Hippocampal formation (tissue), 2 donors: ENCODE data around the gene FAM107B.

Experiments
- DNase-seq, 2 donors: peaks; one replicate each; lab custom pipeline; 2025; lab: John Stamatoyannopoulos, UW

Gene FAM107B

GRCh38 chr10:14558025-14558424 lies 216.7 kb downstream of the FAM107B start:
- DNase-seq, result no peak

DNA sequence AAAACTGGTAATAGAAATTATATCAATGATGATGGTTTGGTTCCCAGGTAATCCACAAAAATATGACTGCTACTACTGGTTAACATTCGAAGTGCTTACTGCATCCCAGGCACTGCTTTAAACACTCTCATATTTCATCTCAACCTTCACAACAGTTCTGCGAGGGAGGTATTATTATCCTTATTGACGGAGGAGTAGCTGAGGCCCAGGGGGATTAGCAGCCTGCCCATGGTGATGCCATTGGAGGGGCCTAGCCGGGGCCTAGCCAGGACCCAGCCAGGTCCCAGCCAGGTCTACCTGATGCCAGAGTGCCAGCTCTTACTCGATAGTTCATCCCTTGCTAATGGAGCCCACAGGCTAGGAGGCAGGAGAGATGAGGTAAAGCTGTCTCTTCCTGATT lies 217.1 kb downstream of the FAM107B start:
- DNase-seq, result no peak

GRCh38 chr10:14556285-14556956 lies 218.3 kb downstream of the FAM107B start:
- DNase-seq, result peak in 1 of 2 donors; percentile 35

- no peak for DNase-seq
These were observed 218.9 kb downstream of the FAM107B start for GRCh38 chr10:14555807-14556206.

DNA sequence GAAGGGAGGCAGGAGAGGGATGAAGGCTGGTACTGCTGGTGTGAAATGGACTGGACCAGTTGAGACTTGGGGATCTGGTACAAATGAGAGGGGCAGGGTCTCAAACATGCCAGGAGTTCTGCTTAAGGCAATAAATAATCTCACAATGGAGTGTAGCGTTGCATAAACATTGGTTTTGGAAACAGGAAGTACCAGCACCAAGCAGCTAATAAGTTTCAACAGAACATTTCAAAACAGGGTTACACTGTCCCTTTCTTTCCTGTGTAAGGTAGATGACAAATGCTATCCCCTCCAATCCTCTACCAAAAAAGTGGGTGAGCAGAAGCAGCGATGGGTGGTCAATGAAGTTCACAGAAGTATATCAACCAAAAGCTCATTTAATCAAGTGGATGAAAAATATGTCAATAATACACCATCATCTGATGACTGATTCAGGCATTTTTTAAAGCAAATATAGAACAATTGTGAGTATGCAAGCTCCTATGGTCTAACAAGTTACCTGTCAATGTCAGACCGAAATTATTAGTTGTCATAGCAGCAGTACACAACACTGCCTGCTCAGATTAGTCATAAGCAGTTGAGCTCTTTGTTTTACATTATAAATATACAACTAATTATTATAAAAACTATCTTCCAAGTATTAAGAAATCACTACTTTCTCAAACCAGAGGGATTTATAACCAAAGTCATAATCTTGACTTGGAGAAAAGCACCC lies 220.0 kb downstream of the FAM107B start:
- no peak for DNase-seq

- no peak for DNase-seq
These were observed 220.6 kb downstream of the FAM107B start for GRCh38 chr10:14554091-14554490.

GRCh38 chr10:14553448-14553847 lies 221.2 kb downstream of the FAM107B start:
- no peak for DNase-seq

DNA sequence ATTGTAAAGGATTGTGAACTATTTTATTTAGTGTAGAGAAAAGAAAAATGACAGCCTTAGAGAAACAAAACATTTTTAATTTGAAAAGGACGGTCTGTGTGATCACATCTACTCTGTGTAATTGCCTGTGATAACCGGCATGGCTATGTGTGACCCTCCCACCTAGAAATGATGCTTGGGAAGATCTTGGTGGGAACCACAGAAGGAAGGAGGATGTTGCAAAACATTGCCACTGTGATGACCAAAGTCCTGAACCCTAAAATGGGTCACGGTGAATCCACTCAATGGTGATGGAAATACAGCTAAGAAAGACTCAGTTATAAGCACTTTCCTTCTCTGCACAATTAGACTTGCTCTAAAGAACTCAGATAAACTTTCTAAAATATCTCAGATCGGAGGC lies 222.7 kb downstream of the FAM107B start:
- no peak for DNase-seq

GRCh38 chr10:14550471-14550981 lies 224.2 kb downstream of the FAM107B start:
- no peak for DNase-seq

DNA sequence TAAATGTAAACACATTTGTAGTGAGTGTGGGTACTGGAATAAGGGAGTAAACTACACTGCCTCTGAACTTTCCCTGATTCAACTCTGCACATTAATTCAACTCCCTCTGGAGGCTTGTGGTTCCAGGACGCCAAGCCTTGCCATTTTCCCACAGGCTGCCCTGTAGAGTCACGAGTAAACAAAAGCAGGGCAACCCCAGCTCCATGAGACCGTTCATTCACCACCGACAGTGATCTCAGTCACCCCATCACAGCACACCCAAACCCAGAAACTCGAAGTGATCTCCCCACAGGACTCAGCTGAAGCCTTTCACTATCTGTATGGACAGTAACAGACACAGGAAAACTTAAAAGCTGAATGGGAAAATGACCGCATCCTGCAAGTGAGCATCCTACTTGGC lies 225.2 kb downstream of the FAM107B start:
- DNase-seq, result peak in 1 of 2 donors; percentile 62

DNA sequence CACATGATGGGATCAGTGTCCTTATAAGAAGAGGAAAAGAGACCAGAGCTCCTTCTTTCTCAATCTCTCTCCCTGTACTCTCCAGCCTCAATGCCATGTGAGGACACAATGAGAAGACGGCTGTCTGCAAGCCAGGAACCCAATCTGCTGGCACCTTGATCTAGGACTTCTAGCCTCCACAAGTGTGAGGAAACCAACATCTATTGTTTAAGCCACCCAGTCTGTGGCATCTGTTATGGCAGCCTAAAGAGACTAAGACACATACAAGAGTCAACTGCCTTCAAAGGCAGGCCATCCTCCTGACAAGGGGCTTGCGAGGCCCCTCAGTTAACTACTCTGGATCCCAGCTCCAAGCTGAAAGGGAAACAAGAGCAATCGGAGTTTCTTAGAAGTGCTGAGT lies 225.7 kb downstream of the FAM107B start:
- DNase-seq, result no peak

DNA sequence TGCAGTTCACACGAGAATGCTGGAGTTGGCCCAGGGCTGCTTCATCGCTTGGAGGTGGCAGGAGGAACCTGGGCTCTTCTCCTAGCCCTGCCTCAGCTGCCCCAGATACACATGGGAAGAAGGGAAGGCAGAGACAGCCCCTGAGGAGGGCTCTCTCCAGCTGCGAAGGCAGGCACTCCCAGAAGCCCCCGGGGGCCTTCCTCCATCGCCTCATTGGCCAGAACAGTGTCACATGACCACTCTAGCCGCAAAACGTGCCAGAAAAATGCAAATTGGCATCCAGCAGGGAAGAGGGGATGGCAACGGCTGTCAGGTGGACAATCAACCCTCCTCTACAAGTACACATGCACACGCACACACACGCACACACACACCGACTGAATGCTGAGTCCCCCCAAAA lies 226.2 kb downstream of the FAM107B start:
- DNase-seq, result no peak

GRCh38 chr10:14547816-14548215 lies 226.9 kb downstream of the FAM107B start:
- DNase-seq, result no peak

GRCh38 chr10:14545827-14546226 lies 228.9 kb downstream of the FAM107B start:
- DNase-seq, result no peak

- DNase-seq, result no peak
These were observed 230.8 kb downstream of the FAM107B start for GRCh38 chr10:14543904-14544210.

- peak in 1 of 2 donors; percentile 36 for DNase-seq
These were observed 231.4 kb downstream of the FAM107B start for GRCh38 chr10:14543046-14543903.

DNA sequence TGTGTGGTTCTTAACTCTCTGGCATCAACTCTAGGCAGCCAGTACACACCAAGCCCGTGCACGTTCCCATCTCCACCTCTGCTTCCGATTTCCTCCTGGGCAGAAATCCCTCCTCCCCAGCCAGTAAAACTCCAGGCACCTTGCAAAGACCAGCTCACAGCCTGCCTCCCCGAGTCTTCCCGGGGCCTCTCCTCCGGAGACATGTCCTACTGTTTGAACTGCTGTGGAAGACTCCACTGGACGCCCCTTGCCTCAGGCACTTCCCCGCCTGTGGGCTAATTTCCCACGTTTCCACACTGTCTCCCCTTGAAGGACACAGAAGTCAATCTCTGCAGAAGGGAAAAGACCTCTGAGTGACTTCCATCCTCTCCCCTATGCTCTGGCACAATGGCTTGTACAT lies 233.3 kb downstream of the FAM107B start:
- DNase-seq, result no peak

DNA sequence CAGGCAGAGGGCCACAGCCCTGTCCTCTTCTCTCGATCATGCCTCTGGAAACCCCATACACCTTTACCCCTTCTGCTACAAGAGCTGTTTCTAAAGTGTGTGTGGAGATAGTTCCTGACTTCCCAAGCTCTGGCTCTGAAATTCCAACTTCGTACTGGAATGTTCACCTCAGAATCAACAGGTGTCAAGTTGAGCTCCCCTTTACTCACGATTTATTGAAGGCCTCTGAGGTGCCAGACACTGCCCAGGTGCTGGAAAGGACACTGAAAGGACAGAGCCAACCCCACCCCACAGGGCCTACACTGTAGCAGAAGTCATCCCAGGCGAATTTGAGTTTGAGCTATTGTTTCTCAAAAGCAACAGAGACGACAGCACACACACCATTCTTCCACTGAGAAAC lies 234.1 kb downstream of the FAM107B start:
- DNase-seq, result no peak

DNA sequence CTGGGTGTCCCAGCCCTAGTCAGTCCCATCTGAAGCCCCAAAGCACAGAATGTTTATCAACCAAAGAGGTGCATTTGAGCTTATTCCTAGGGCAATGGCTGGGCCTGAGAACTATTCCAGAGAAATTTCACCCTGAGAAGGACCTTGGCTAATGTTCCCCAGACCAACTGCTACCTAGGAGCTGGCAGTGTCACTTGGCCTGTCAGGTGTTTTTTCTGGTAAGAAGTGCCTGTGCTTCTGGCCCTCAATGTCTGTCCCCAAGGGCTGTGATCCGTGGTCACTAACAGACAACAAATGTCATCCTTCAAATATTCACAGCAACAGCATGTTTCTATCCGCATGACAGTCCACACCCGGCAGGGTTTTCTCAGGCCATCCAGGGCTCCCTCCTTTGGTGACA lies 234.6 kb downstream of the FAM107B start:
- no peak for DNase-seq

DNA sequence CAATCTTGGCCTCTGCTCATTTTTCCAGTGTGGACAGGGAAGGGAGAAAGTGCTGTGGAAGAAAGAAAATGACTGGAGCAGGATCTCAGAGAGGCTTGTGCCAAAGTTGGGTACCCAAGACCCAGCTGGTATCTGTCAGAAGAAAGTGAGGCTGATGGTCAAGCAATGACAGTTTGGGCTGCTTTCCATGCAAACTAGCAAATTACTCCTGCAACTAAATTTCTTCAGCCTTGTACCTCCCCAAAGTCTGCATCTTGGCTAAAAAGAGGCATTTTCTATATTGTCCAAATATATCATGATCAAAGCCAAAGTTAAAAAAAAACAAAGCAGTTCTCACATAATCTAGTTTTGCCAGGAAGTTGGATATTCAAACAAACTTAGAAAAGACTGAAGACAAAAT lies 235.5 kb downstream of the FAM107B start:
- DNase-seq, result no peak

- DNase-seq, result peak in 1 of 2 donors; percentile 36
These were observed 238.2 kb downstream of the FAM107B start for GRCh38 chr10:14536241-14537213.
